ENCODE measurements around the gene ADCY9. TPM values are rescaled to one million over a fixed set of nuclear protein-coding genes. Genes with fewer than 3 reads are reported as not detected.
A peak's percentile ranks its signal among the peaks of the same experiment; 100 is the strongest.
"Not testable (repeated sequence)": the region's sequence is repeated elsewhere in the genome, so short reads cannot be mapped to it uniquely, and the experiment has no call there.

Gene ADCY9
- total RNA-seq, 8 experiments from 2014 or later = 4.9 to 17.4 (median 9.4) TPM

GRCh38 chr16:3935921-3936320 lies 180.3 kb downstream of the ADCY9 start:
- H3K27ac ChIP-seq = no peak overlapping the region
- peaks cover 0 to 8% of the 10 kb centered on the region in 2 donors for H3K4me1 ChIP-seq (replicated peaks in 1 of 2)
- in situ Hi-C loops (cut with MboI; ENCODE audit: low pct_unique_long_range_greater_than_20kb in 2 of 9, low sequenced_read_pairs in 9 of 9, unreplicated experiment in 9 of 9) = no loop called here
- ATAC-seq (replicated peaks in 6 of 8) = no peak
- 60 to 90% (median 83%) methylated on average over 1 to 3 of the region's 4 CpGs; no CpG with 5 or more reads in 7 of the 10 experiments for WGBS, 10 experiments
- no peak overlapping the region for H3K4me3 ChIP-seq

GRCh38 chr16:3934491-3935181 lies 181.6 kb downstream of the ADCY9 start:
- 28 to 82% (median 77%) methylated on average over 3 to 12 of the region's 13 CpGs; no CpG with 5 or more reads in 1 of the 10 experiments for WGBS, 10 experiments
- no peak overlapping the region for H3K27ac ChIP-seq
- H3K4me3 ChIP-seq = no peak overlapping the region
- in situ Hi-C loops (cut with MboI; ENCODE audit: low pct_unique_long_range_greater_than_20kb in 2 of 9, low sequenced_read_pairs in 9 of 9, unreplicated experiment in 9 of 9) = no loop called here
- ATAC-seq (replicated peaks in 6 of 8) = peak in 2 of 8 experiments; percentile 6 to 66
- peaks cover 0 to 8% of the 10 kb centered on the region in 2 donors for H3K4me1 ChIP-seq (replicated peaks in 1 of 2)

- H3K4me3 ChIP-seq; in situ Hi-C loops (cut with MboI; ENCODE audit: low pct_unique_long_range_greater_than_20kb in 2 of 9, low sequenced_read_pairs in 9 of 9, unreplicated experiment in 9 of 9); H3K4me1 ChIP-seq (replicated peaks in 1 of 2); H3K27ac ChIP-seq; ATAC-seq (replicated peaks in 6 of 8): not testable (repeated sequence)
- WGBS, 10 experiments = 90 to 100% (median 100%) methylated on average over 1 to 2 of the region's 2 CpGs; no CpG with 5 or more reads in 3 of the 10 experiments
Measured at GRCh38 chr16:3927147-3927546, 189.1 kb downstream of the ADCY9 start.

GRCh38 chr16:3924763-3925162 lies 191.5 kb downstream of the ADCY9 start:
- Histone ChIP-seq H3K4me1 (replicated peaks in 1 of 2) (no peaks in the 10 kb centered on the region), H3K4me3 (no peak overlapping the region), H3K27ac (no peak overlapping the region)
- in situ Hi-C loops (cut with MboI; ENCODE audit: low pct_unique_long_range_greater_than_20kb in 2 of 9, low sequenced_read_pairs in 9 of 9, unreplicated experiment in 9 of 9) = no loop called here
- no peak for ATAC-seq (replicated peaks in 6 of 8)

GRCh38 chr16:3922241-3922640 lies 194.0 kb downstream of the ADCY9 start:
- H3K4me3 ChIP-seq = no peak overlapping the region
- H3K27ac ChIP-seq = no peak overlapping the region
- WGBS, 10 experiments = 35 to 95% (median 67%) methylated on average over 1 to 12 of the region's 13 CpGs; no CpG with 5 or more reads in 1 of the 10 experiments
- in situ Hi-C loops (cut with MboI; ENCODE audit: low pct_unique_long_range_greater_than_20kb in 2 of 9, low sequenced_read_pairs in 9 of 9, unreplicated experiment in 9 of 9) = no loop called here
- ATAC-seq (replicated peaks in 6 of 8) = no peak
- H3K4me1 ChIP-seq (replicated peaks in 1 of 2) = no peaks in the 10 kb centered on the region

- WGBS, 10 experiments = 40 to 80% (median 67%) methylated on average over 1 to 5 of the region's 8 CpGs; no CpG with 5 or more reads in 6 of the 10 experiments
- H3K4me1 ChIP-seq (replicated peaks in 1 of 2) = no peaks in the 10 kb centered on the region
- ATAC-seq (replicated peaks in 6 of 8) = no peak
- H3K4me3 ChIP-seq = no peak overlapping the region
- no peak overlapping the region for H3K27ac ChIP-seq
- in situ Hi-C loops (cut with MboI; ENCODE audit: low pct_unique_long_range_greater_than_20kb in 2 of 9, low sequenced_read_pairs in 9 of 9, unreplicated experiment in 9 of 9) = no loop called here
Measured at GRCh38 chr16:3920206-3920605, 196.0 kb downstream of the ADCY9 start.

- 0 to 89% (median 69%) methylated on average over 1 to 6 of the region's 6 CpGs; no CpG with 5 or more reads in 3 of the 10 experiments for WGBS, 10 experiments
- ATAC-seq (replicated peaks in 6 of 8) = no peak
- H3K27ac ChIP-seq = no peak overlapping the region
- in situ Hi-C loops (cut with MboI; ENCODE audit: low pct_unique_long_range_greater_than_20kb in 2 of 9, low sequenced_read_pairs in 9 of 9, unreplicated experiment in 9 of 9) = no loop called here
- H3K4me1 ChIP-seq (replicated peaks in 1 of 2) = no peaks in the 10 kb centered on the region
- H3K4me3 ChIP-seq = no peak overlapping the region
Measured at GRCh38 chr16:3919413-3919812, 196.8 kb downstream of the ADCY9 start.

- WGBS, 10 experiments = 40 to 100% (median 80%) methylated on average over 1 to 9 of the region's 17 CpGs; no CpG with 5 or more reads in 3 of the 10 experiments
- peak in 2 of 8 experiments; percentile 33 to 55 for ATAC-seq (replicated peaks in 6 of 8)
- Histone ChIP-seq H3K4me3 (no peak overlapping the region), H3K27ac (no peak overlapping the region), H3K4me1 (replicated peaks in 1 of 2) (no peaks in the 10 kb centered on the region)
- in situ Hi-C loops (cut with MboI; ENCODE audit: low pct_unique_long_range_greater_than_20kb in 2 of 9, low sequenced_read_pairs in 9 of 9, unreplicated experiment in 9 of 9) = no loop called here
Measured at GRCh38 chr16:3915426-3916260, 200.6 kb downstream of the ADCY9 start.

- in situ Hi-C loops (cut with MboI; ENCODE audit: low pct_unique_long_range_greater_than_20kb in 2 of 9, low sequenced_read_pairs in 9 of 9, unreplicated experiment in 9 of 9) = no loop called here
- ATAC-seq (replicated peaks in 6 of 8) = no peak
Measured at GRCh38 chr16:3912897-3913296, 203.3 kb downstream of the ADCY9 start.

More at GRCh38 chr16:3912897-3913296, 203.3 kb downstream of the ADCY9 start:
- Histone ChIP-seq H3K4me3 (no peak overlapping the region), H3K27ac (no peak overlapping the region), H3K4me1 (replicated peaks in 1 of 2) (no peaks in the 10 kb centered on the region)
- WGBS, 10 experiments = 18 to 94% (median 82%) methylated on average over 1 to 6 of the region's 6 CpGs

Other genes starting within 250 kb of the ADCY9 start
- 10 to 100 TPM; 12.1 to 92.4 (median 23.7) TPM for gene CREBBP, start 235.7 kb downstream of the ADCY9 start, total RNA-seq
- gene SRL, start 125.6 kb upstream of the ADCY9 start, total RNA-seq = under 1 TPM; 0.07 to 0.71 (median 0.34) TPM
- gene TFAP4, start 156.6 kb upstream of the ADCY9 start, total RNA-seq = 10 to 100 TPM in 6 of 8 experiments, 1 to 10 TPM in 2; 3.6 to 25.6 (median 18.5) TPM
- 10 to 100 TPM in 1 of 8 experiments, 1 to 10 TPM in 7; 2.7 to 10.2 (median 7.5) TPM for gene GLIS2, start 199.6 kb upstream of the ADCY9 start, total RNA-seq
- gene PAM16, start 234.9 kb upstream of the ADCY9 start, total RNA-seq = 10 to 100 TPM; 52.1 to 82.1 (median 66.8) TPM